Upper lobe of left lung (tissue), 4 donors: ENCODE data around the gene CLVS2.

Experiments used
- CTCF ChIP-seq, 6 experiments: fragments of 450-650 bp in 4 of 6; fragments of 200-600 bp in 2 of 6; sonication (generic) in 2 of 6; IDR thresholded peaks; one replicate each; pipeline ENCODE4 v1.5.1; 2016 to 2019; ENCODE audit warnings: antibody characterized with exemption in 6 of 6
- EP300 ChIP-seq, 4 donors: sonication (generic); formaldehyde crosslinking; IDR thresholded peaks; one replicate each; pipeline ENCODE4 v1.5.1; 2017; ENCODE audit warnings: antibody characterized with exemption in 4 of 4, control low read depth in 2 of 4
- POLR2A ChIP-seq, 4 donors: fragments of 450-650 bp; IDR thresholded peaks; one replicate each; pipeline ENCODE4 v1.5.1; 2016 to 2017; ENCODE audit warnings: antibody characterized with exemption in 4 of 4, mild to moderate bottlenecking in 2 of 4

GRCh38 chr6:123118811-123119210 is 122.8 kb downstream of the CLVS2 start:
- no peak for TF ChIP-seq CTCF (IDR thresholded peaks at IDR 0.05)
- TF ChIP-seq POLR2A (IDR thresholded peaks at IDR 0.05): no peak
- no peak for TF ChIP-seq EP300 (IDR thresholded peaks at IDR 0.05)
